Endothelial cell (in vitro differentiated cells): ENCODE measurements around the gene SPOP. TPM values are rescaled to one million over a fixed set of nuclear protein-coding genes. Genes with fewer than 3 reads are reported as not detected.

Experiments
- DNase-seq: peaks from one replicate; pipeline ENCODE4 v3.0.0; 2021; ENCODE audit warnings: low spot score
- H3K27ac Mint-ChIP-seq: one replicate; pipeline ENCODE4 v1.8.0; 2021; ENCODE audit warnings: mixed read lengths, inconsistent platforms; ENCODE audit not compliant: unreplicated experiment
- H3K27me3 Mint-ChIP-seq: one replicate; pipeline ENCODE4 v1.8.0; 2021; ENCODE audit warnings: mild to moderate bottlenecking, moderate library complexity, mixed read lengths, inconsistent platforms; ENCODE audit not compliant: unreplicated experiment
- H3K36me3 Mint-ChIP-seq: one replicate; pipeline ENCODE4 v1.8.0; 2021; ENCODE audit warnings: mild to moderate bottlenecking, low read depth, mixed read lengths, inconsistent platforms; ENCODE audit not compliant: unreplicated experiment
- H3K4me1 Mint-ChIP-seq: one replicate; pipeline ENCODE4 v1.8.0; 2021; ENCODE audit warnings: mild to moderate bottlenecking, mixed read lengths, inconsistent platforms; ENCODE audit not compliant: unreplicated experiment
- H3K4me3 Mint-ChIP-seq: one replicate; pipeline ENCODE4 v1.8.0; 2021; ENCODE audit warnings: mild to moderate bottlenecking, mixed read lengths, inconsistent platforms; ENCODE audit not compliant: unreplicated experiment
- H3K9me3 Mint-ChIP-seq: one replicate; pipeline ENCODE4 v1.8.0; 2021; ENCODE audit warnings: mixed read lengths, inconsistent platforms; ENCODE audit not compliant: unreplicated experiment
- total RNA-seq: library from RNA; stranded (reverse); fragmentation: NEBNext Ultra II Directional; extraction: Animal tissue kit (Norgen Biotek cat#: 25700); gene quantifications from one replicate; pipeline ENCODE4 v1.2.1, GENCODE V29; 2021; ENCODE audit not compliant: unreplicated experiment
- TF ChIP-seq, protein P1 (sequence below): fragments of 200-600 bp; sonication (generic); IDR thresholded peaks from one replicate; pipeline ENCODE4 v1.5.0; 2021; ENCODE audit warnings: antibody characterized with exemption; ENCODE audit not compliant: unreplicated experiment

SPOP gene
- total RNA-seq, 1 donor from 2014 or later = 55.6 TPM

DNA sequence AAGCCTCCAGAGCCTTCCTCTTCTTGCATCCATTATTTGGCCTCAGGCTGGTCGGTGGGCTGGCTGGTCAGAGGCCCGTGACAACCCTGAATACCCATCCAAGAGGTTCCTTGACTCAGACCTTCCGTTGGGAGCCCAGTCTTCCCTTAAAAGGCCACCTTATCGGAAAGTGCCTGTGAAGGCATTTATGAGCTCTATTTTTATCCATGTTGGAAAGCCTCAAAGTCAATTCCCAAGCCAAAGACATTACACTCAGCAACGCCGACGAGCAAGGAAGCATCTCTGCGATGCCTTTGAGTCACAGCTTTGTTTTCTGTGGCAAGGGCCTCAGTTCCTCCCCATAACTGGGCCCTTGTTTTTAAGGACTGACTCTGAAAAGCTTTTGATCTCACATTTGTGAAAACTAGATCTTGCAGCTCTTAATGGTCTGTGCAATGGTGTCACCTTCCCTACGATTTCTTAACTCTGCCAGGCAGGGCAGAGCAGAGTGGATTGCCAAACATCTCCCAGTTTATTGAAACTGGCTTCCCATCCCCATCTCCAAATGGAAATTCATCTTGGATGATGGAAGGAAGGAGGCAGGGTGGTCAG, 13.3 kb upstream of the SPOP start:
- Mint-ChIP-seq H3K4me1 (peaks cover 49% of the 10 kb centered on the region), H3K4me3 (peak overlapping the region; percentile 52), H3K9me3 (no peaks in the 10 kb centered on the region), H3K27ac (peak overlapping the region; percentile 10), H3K36me3 (no peaks in the 10 kb centered on the region), H3K27me3 (peaks cover 8% of the 10 kb centered on the region)
- TF ChIP-seq, protein P1, sequence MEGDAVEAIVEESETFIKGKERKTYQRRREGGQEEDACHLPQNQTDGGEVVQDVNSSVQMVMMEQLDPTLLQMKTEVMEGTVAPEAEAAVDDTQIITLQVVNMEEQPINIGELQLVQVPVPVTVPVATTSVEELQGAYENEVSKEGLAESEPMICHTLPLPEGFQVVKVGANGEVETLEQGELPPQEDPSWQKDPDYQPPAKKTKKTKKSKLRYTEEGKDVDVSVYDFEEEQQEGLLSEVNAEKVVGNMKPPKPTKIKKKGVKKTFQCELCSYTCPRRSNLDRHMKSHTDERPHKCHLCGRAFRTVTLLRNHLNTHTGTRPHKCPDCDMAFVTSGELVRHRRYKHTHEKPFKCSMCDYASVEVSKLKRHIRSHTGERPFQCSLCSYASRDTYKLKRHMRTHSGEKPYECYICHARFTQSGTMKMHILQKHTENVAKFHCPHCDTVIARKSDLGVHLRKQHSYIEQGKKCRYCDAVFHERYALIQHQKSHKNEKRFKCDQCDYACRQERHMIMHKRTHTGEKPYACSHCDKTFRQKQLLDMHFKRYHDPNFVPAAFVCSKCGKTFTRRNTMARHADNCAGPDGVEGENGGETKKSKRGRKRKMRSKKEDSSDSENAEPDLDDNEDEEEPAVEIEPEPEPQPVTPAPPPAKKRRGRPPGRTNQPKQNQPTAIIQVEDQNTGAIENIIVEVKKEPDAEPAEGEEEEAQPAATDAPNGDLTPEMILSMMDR = no peak
- DNase-seq = no peak

- Mint-ChIP-seq H3K4me1 (peaks cover 46% of the 10 kb centered on the region), H3K36me3 (no peaks in the 10 kb centered on the region), H3K27ac (peak overlapping the region; percentile 92), H3K9me3 (no peaks in the 10 kb centered on the region), H3K27me3 (peaks cover 7% of the 10 kb centered on the region), H3K4me3 (no peak overlapping the region)
- no peak for DNase-seq
- TF ChIP-seq, protein P1 = no peak
Observed at GRCh38 chr17:49690256-49690655, 12.4 kb upstream of the SPOP start.

DNA sequence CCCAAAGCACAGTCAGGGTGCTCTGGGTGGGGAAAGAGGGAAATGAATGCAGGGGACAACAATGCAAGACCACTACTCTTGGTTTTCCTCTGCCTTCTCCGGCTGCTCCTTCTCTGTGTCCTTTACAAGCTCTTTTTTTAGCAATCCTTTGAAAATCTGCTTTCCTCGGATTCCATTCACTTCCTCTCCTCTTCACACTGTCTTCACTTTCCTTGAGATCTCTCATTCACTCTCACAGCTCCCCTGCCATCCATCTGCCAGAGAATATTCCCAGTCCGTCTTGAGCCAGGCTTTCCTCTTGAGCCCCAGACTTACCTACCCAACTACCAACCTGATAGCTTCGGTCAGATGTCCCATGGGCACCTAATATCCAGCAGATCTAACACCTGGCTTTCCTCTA, 11.0 kb upstream of the SPOP start:
- peak overlapping the region; percentile 97 for H3K27ac Mint-ChIP-seq
- peaks cover 4% of the 10 kb centered on the region for H3K27me3 Mint-ChIP-seq
- TF ChIP-seq, protein P1 = no peak
- H3K36me3 Mint-ChIP-seq = no peaks in the 10 kb centered on the region
- H3K9me3 Mint-ChIP-seq = no peaks in the 10 kb centered on the region
- peak overlapping the region; percentile 2 for H3K4me3 Mint-ChIP-seq
- peaks cover 44% of the 10 kb centered on the region for H3K4me1 Mint-ChIP-seq
- no peak for DNase-seq

DNA sequence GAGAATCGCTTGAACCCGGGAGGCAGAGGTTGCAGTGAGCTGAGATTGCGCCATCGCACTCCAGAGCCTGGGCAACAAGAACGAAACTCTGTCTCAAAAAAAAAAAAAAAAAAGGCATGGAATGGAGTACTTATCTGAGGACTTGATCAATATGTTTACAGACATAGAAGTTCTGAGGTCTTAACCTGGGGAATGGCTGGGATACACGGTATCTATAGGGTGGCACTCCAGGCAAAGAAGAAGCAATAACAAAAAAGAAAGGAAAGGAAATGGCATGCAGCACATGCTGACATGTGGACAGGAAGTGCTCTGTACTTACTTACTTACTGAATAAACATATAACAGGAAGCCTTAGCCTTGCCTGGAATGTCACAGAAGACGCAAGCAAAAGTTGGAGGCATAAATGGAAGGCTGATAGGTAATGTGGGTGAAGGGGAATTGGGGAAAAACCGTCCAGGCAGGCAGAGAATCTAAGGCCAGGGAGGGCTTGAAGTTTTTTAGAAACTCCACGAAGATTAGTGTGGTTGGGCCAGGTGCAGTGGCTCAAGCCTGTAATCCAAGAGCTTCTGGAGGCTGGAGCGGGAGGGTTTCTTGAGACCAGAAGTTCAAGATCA, 10.1 kb upstream of the SPOP start:
- Mint-ChIP-seq H3K27me3 (peaks cover 4% of the 10 kb centered on the region), H3K36me3 (no peaks in the 10 kb centered on the region), H3K4me1 (peaks cover 42% of the 10 kb centered on the region), H3K9me3 (no peaks in the 10 kb centered on the region), H3K27ac (peak overlapping the region; percentile 97), H3K4me3 (peak overlapping the region; percentile 24)
- TF ChIP-seq, protein P1 = no peak
- DNase-seq = peak; percentile 36

DNA sequence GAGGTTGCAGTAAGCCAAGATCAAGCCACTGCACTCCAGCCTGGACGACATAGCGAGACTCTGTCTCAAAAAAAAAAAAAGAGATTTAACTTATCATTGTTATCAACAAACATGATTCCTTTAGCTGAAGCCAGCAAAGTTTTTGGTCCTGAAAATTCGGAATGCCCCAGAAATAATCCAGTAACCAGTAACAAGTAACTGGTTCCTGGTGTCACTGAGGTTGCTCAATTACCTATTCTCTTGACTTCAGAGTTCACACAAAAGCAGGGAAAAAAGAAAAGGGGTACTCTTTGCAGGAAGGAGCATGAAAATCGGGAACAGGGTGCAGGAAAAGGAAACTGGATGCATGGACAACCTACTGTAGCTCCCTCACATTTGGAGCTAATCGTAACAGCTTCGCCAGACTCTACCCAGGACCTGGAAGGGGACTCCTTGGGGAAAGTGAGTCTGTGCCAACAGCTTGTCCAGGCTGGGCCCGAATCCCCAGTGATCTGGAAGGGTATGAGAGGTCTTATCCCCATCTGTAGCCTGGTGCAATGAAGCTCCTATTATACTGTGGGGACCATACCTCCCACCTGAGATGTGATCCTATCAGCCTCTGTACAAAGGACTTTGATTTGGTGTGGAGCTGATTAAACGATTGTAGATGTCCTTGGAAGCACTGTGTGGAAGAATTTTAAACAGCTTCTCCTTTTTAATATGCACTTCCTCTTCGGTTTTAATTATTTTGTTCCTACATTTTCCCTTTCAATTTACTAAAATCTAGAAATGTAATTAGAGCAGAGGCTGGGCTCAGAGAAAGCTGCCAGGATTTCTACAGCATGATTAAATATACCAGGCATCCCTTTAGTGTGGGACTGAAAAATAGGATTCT, 3.4 kb upstream of the SPOP start:
- TF ChIP-seq, protein P1 = no peak
- Mint-ChIP-seq H3K27ac (no peak overlapping the region), H3K4me1 (peaks cover 23% of the 10 kb centered on the region), H3K27me3 (peaks cover 4% of the 10 kb centered on the region), H3K36me3 (no peaks in the 10 kb centered on the region), H3K9me3 (no peaks in the 10 kb centered on the region), H3K4me3 (no peak overlapping the region)
- DNase-seq = no peak
